HuH-7 (cell line): ENCODE data around the gene MCOLN2.

Source experiments
- DNase-seq: peaks from one replicate; pipeline ENCODE4 v3.0.0; 2011; ENCODE audit warnings: low spot score

MCOLN2 gene

DNA sequence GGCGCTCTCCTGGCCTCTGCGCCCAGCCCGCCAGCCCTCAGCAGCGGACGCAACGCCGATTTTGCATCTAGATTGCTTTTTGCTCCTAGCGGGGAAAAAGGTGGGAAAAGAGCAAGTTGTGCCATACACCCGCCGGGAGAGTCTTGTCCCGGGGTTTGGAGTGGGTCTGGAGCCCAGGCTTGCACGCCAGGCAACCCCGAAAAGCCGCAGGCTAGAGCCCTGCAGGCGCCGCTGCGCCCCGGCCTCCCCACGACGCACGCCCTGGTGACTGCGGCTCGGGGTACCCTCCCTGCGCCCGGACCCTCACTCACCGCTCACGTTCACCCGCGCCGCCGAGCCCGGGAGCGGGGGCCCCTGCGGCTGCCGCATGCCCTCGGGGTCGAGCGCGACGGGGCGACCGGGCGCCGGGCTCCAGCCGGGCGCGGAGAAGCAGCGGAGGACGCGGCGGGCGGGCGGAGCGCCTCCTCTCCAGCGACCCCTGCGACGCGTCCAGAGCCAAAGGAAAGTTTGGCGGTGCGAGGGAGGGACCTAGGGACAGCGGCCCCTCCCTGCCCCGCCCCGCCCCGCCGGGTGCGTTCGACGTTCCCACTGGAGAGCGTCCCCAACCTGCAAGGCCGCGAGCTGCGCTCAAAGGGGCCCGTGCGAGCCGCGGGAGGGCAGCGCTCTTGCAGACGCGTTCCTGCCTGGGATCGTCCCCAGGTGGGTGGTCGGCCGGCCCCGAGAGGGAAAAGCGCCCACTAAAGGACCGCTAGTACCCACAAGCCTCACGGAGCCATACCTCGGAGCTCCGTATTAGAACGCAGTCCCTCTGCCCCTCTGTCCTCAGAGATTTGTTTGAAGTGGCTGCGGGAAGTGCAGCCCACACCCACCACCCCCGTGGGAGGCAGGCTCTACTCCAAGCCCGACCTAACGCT, 104.0 kb downstream of the MCOLN2 start, which contains the start of gene LPAR3:
TSS of gene LPAR3 (minus strand) at position 502 of the 914 bp plus-strand sequence. CDS start 27,086 bp downstream, outside the sequence.
- peak; percentile 76 for DNase-seq

- no peak for DNase-seq
Measured at GRCh38 chr1:84890566-84890965, 106.3 kb downstream of the MCOLN2 start.

DNA sequence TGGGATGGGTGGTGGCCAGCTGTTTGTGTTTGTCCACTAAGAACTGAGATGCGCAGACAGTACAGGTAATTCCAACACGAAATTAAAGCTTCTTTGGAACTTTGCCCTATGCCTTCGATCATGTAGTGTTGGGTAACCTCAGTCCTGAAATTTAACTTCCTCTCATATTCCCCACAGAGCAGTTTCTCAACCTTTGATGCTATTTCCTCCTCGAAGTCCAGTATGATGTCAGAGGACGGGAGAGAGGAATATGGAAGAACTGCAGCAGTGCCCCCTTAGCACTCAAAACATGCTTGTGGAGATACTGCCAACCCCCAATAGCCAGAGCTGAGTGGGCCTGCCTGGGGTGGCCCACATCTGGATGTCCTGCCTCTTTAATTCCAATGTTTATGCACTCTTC, 107.5 kb downstream of the MCOLN2 start:
- DNase-seq = peak; percentile 22

- no peak for DNase-seq
Measured at GRCh38 chr1:84888753-84889152, 108.2 kb downstream of the MCOLN2 start.

GRCh38 chr1:84887261-84887934, 109.5 kb downstream of the MCOLN2 start:
- no peak for DNase-seq

DNA sequence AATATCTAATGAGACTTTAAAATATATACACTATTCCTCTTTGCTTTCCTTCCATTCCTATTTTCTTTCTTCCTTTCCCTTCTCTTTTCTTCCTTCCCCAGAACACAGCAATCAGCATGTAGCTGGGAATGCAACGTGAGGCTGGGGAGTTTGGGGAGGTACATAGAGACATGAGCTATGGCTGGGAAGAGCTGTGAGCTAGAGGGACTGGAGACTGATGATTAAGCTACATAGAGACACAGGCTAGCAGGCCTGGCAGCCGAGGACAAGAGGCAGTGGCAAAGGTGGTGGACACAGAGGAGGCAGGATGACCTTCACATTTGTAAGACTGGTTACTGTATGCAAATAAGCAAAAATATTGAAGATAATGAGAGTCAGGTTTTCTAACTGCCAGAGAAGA, 111.4 kb downstream of the MCOLN2 start:
- no peak for DNase-seq

DNA sequence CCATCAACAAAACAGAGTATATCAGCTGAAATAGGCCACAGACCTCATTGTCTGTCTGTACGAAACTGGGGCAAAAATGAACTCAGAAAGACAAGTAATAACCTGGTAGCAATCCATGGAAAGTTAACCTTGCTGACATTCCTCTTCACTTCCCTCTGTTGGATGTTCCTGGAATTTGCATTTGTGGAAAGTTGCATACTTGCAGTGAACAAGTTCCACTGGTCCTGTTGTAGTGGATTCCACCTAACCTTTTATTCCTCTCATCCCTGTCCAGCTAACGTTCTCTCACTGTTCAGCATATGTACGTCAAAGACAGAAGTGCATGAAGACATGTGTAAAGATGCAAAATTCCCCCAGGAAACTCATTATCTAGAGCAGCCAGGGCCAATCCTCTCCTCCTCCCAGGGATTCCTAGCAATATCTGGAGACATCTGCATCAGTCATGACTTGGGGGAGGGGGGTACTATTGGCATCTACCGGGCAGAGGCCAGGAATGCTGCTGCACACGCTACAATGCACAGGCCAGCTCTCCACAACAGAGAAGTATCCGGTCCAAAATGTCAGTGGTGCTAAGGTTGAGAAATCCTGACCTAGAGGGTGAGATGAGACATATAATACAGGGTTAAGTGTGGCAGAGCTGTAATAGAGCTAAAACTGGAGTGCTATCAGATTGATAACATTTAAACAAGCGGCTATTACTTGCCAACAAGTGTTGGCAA, 112.1 kb downstream of the MCOLN2 start:
- DNase-seq = no peak

DNA sequence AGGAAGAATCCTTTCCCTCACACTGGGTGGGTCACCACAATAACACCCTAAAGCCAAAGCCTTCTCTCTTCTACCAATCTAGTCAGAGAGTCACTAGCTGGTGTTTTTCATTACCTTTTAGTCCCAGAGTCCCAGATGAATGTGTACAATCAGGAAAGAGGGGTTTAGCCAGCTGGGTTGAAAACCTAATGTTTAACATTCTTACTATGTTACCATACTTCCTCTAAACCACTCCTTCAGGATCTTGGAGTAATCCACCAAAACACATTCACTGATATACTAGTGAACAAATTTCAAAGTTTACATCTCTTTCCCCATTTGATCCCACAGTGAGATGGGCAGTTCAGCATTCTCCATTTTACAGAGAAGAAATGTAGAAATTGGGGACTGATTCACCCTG, 113.6 kb downstream of the MCOLN2 start:
- DNase-seq = no peak

GRCh38 chr1:84877592-84877991, 119.3 kb downstream of the MCOLN2 start:
- DNase-seq = no peak

DNA sequence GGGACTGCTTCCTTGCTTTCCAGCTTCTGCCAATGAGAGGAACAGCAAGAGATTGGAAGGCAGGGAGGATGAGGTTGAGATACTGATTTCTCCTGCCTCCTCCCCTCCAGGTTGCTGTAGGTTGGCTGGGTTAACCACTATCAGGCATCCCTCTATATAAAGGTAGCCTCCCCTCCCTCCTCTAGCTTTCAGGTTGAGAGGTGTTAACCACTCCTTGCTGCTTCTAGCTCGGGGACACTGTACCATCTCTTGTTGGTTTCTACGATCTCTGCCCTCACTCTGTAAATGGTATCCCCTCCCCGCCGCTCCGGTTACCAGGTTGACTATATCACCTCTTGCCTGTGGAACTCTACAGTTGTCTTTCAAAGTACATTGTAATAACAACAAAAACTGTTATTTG, 120.6 kb downstream of the MCOLN2 start:
- no peak for DNase-seq
